ENCODE results near the gene RAPGEF5. TPM values are rescaled to one million over a fixed set of nuclear protein-coding genes. Genes with fewer than 3 reads are reported as not detected.

Gene RAPGEF5
- total RNA-seq, 1 experiment from 2014 or later, result 5.6 TPM

DNA sequence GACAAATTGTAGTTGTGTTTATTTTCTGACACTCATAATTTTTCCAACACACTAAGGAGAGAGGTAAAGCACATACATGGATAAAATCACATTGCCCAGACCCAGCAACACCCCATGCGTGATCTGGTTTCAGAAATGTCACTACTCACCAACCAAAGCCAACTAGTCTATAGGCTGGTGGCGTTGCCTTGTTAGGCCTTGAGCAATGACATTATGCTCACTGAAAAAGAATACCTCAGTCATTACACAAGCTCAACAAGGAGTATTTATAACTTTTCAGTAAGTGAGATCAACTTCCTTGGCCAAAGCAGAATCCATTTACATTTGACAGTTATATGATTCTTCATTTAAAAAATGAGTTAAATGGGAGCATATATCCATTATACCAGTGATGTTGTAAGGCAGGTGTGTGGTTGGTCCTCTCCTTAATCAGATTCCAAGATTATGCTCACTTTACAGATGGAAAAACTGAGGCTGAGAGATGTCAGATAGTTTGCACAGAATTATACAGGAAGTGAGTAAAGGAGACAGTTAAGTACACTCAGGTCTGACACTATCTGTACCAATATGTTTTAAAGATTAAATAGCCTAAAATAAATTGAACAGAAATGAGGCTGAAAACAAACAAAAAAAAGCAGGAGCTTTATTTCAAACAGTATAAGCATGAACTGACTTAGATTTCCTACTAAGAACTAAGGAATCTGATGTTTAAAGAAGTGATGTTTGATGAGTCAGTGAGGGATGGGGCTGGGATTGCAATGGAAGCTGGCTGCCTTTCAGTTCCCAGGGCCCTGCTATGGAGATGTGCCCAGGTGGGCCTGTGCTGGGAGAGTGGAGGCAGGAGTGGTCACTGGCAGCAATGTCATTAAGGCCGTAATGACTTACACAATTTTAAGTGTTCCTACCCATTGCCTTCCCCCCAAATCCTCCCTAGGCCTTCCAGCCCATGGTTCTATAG, 118.3 kb downstream of the RAPGEF5 start:
- DNase-seq (peak; percentile 68), ATAC-seq (peak; percentile 94)
- Histone ChIP-seq H3K4me2 (ENCODE audit: low read length) (no peak overlapping the region), H3K27ac (ENCODE audit: low read length) (peak overlapping the region; percentile 45), H3K36me3 (ENCODE audit: low read depth, low read length) (no peaks in the 10 kb centered on the region), H3F3A (ENCODE audit: low read length, unreplicated experiment) (no peaks in the 10 kb centered on the region), H4K20me1 (ENCODE audit: low read length) (no peaks in the 10 kb centered on the region), H3K4me3 (ENCODE audit: low read length) (no peak overlapping the region), H3K4me1 (ENCODE audit: insufficient read depth, low read length) (peaks cover 26% of the 10 kb centered on the region), H3K9me3 (ENCODE audit: low read length) (no peaks in the 10 kb centered on the region), H3K9me2 (replicated peaks; ENCODE audit: low read length) (no peaks in the 10 kb centered on the region), H2AFZ (ENCODE audit: low read length) (no peak overlapping the region), H3K9ac (ENCODE audit: low read length) (no peak overlapping the region), H3K79me2 (ENCODE audit: low read length) (no peaks in the 10 kb centered on the region), H3K27me3 (ENCODE audit: low read length) (no peaks in the 10 kb centered on the region)
- no TSS peak for BruUV-seq (replicated peaks)
- TF ChIP-seq EZH2 (IDR thresholded peaks at IDR 0.05; ENCODE audit: low read length, unreplicated experiment) (no peak), EZH2phosphoT487 (IDR thresholded peaks at IDR 0.05; ENCODE audit: borderline replicate concordance, low read length) (no peak)
- POLR2A ChIA-PET (ENCODE audit: unreplicated experiment), result interaction anchor here (0.5 to 0.6 kb wide), 2 partner anchors 110 to 245 kb away, joined by 3 to 4 read pairs; no protein-coding TSS in a partner anchor
- CTCF ChIA-PET, result interaction anchor here (1.0 kb wide), 1 partner anchor 129 kb away, joined by 3 read pairs; no protein-coding TSS in a partner anchor
- intact Hi-C loops (cut with micrococcal nuclease), result loop anchor here (5.0 kb wide), 1 partner anchor 214 kb away; no protein-coding TSS in a partner anchor

DNA sequence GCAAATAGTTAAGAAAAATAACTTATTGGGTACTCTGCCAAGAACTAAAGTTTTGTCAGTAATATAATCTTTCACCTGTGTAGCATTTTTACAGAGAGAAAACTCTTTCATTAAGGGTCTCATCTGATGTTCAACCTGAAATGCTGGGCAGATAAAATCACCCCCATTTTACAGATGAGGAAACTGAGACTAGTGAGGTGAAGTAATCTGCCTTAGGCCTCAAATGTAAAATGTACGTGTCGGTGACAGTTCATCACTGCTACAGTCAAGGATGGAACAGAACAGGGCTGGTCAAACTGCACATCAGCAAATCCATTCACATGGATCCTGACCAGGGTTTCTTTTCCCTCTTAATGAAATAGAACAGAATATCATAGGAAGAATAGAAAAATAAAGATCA, 121.8 kb downstream of the RAPGEF5 start:
- no peak overlapping the region for H3K4me2 ChIP-seq (ENCODE audit: low read length)
- ChIA-PET POLR2A (ENCODE audit: unreplicated experiment) (no interaction called here), CTCF (no interaction called here)
- H3F3A ChIP-seq (ENCODE audit: low read length, unreplicated experiment), result no peaks in the 10 kb centered on the region
- no TSS peak for BruUV-seq (replicated peaks)
- H3K27me3 ChIP-seq (ENCODE audit: low read length), result no peaks in the 10 kb centered on the region
- no peaks in the 10 kb centered on the region for H3K79me2 ChIP-seq (ENCODE audit: low read length)
- no peaks in the 10 kb centered on the region for H3K36me3 ChIP-seq (ENCODE audit: low read depth, low read length)
- no peak overlapping the region for H3K9ac ChIP-seq (ENCODE audit: low read length)
- H3K4me1 ChIP-seq (ENCODE audit: insufficient read depth, low read length), result peaks cover 25% of the 10 kb centered on the region
- H2AFZ ChIP-seq (ENCODE audit: low read length), result no peak overlapping the region
- no peak overlapping the region for H3K4me3 ChIP-seq (ENCODE audit: low read length)
- no peaks in the 10 kb centered on the region for H4K20me1 ChIP-seq (ENCODE audit: low read length)
- TF ChIP-seq EZH2phosphoT487 (IDR thresholded peaks at IDR 0.05; ENCODE audit: borderline replicate concordance, low read length) (no peak), EZH2 (IDR thresholded peaks at IDR 0.05; ENCODE audit: low read length, unreplicated experiment) (no peak)
- TF ChIP-seq, protein P1, sequence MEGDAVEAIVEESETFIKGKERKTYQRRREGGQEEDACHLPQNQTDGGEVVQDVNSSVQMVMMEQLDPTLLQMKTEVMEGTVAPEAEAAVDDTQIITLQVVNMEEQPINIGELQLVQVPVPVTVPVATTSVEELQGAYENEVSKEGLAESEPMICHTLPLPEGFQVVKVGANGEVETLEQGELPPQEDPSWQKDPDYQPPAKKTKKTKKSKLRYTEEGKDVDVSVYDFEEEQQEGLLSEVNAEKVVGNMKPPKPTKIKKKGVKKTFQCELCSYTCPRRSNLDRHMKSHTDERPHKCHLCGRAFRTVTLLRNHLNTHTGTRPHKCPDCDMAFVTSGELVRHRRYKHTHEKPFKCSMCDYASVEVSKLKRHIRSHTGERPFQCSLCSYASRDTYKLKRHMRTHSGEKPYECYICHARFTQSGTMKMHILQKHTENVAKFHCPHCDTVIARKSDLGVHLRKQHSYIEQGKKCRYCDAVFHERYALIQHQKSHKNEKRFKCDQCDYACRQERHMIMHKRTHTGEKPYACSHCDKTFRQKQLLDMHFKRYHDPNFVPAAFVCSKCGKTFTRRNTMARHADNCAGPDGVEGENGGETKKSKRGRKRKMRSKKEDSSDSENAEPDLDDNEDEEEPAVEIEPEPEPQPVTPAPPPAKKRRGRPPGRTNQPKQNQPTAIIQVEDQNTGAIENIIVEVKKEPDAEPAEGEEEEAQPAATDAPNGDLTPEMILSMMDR (conservative IDR thresholded peaks at IDR 0.05; ENCODE audit: low read depth, low read length), result no peak
- no peak overlapping the region for H3K27ac ChIP-seq (ENCODE audit: low read length)
- H3K9me3 ChIP-seq (ENCODE audit: low read length), result no peaks in the 10 kb centered on the region
- no peaks in the 10 kb centered on the region for H3K9me2 ChIP-seq (replicated peaks; ENCODE audit: low read length)
- intact Hi-C loops (cut with micrococcal nuclease), result loop anchor here (5.0 kb wide), 1 partner anchor 217 kb away; no protein-coding TSS in a partner anchor
- ATAC-seq, result no peak
- no peak for DNase-seq

GRCh38 chr7:22234227-22234626, 122.7 kb downstream of the RAPGEF5 start:
- TF ChIP-seq EZH2 (IDR thresholded peaks at IDR 0.05; ENCODE audit: low read length, unreplicated experiment) (no peak), EZH2phosphoT487 (IDR thresholded peaks at IDR 0.05; ENCODE audit: borderline replicate concordance, low read length) (no peak)
- TF ChIP-seq, protein P1 (conservative IDR thresholded peaks at IDR 0.05; ENCODE audit: low read depth, low read length), result no peak
- H4K20me1 ChIP-seq (ENCODE audit: low read length), result no peaks in the 10 kb centered on the region
- no peak overlapping the region for H3K27ac ChIP-seq (ENCODE audit: low read length)
- no peaks in the 10 kb centered on the region for H3F3A ChIP-seq (ENCODE audit: low read length, unreplicated experiment)
- no peaks in the 10 kb centered on the region for H3K36me3 ChIP-seq (ENCODE audit: low read depth, low read length)
- H3K9me2 ChIP-seq (replicated peaks; ENCODE audit: low read length), result no peaks in the 10 kb centered on the region
- no peak overlapping the region for H3K9ac ChIP-seq (ENCODE audit: low read length)
- no peaks in the 10 kb centered on the region for H3K9me3 ChIP-seq (ENCODE audit: low read length)
- no peaks in the 10 kb centered on the region for H3K79me2 ChIP-seq (ENCODE audit: low read length)
- no peak overlapping the region for H2AFZ ChIP-seq (ENCODE audit: low read length)
- ATAC-seq (no peak), DNase-seq (no peak)
- H3K4me2 ChIP-seq (ENCODE audit: low read length), result no peak overlapping the region
- H3K27me3 ChIP-seq (ENCODE audit: low read length), result no peaks in the 10 kb centered on the region
- BruUV-seq (replicated peaks), result no TSS peak
- POLR2A ChIA-PET (ENCODE audit: unreplicated experiment), result no interaction called here
- no peak overlapping the region for H3K4me3 ChIP-seq (ENCODE audit: low read length)
- peaks cover 22% of the 10 kb centered on the region for H3K4me1 ChIP-seq (ENCODE audit: insufficient read depth, low read length)
- intact Hi-C loops (cut with micrococcal nuclease), result no loop called here
- CTCF ChIA-PET, result no interaction called here

All from PC-3 (cell line).